Central memory CD4-positive, alpha-beta T cell (primary cell): ENCODE measurements around the gene FAM98C.
"Not testable (repeated sequence)": the region's sequence is repeated elsewhere in the genome, so short reads cannot be mapped to it uniquely, and the experiment has no call there.

Source experiments
- DNase-seq: peaks from one replicate; pipeline ENCODE4 v3.0.0; 2022
- total RNA-seq, 3 experiments: gene quantifications; one replicate each; lab custom pipeline; 2026; lab: John Stamatoyannopoulos, UW

FAM98C gene
- 22.8 to 31.9 (median 26.6) reads per million in 3 experiments for total RNA-seq

DNA sequence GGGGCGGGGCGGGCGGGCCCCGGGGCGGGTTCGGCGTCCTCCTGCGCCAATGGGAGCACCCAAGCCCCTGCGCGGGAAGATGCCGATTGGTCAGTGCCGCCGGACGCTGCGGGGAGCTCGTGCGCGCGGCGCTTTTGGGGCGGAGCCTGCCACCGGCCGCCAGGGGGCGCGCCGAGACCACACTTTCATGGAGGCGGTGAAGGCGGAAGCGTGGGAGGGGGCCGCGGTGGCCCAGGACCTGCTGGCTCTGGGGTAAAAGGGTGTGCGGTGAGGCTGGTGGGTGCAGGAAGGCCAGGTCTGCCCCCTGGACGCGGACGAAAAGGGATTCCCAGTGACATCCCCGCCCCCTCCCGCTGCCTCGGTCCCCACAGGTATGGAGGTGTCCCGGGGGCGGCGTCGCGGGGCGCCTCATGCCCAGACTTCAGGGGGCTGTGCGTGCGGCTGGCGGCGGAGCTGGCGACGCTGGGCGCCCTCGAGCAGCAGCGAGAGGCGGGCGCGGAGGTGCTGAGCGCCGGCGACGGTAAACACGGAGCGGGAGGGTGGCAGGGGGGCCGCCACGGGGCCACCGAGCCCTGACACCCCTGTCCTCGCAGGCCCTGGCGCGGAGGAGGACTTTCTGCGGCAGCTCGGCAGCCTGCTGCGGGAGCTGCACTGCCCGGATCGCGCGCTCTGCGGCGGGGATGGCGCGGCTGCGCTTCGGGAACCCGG is at the start of gene FAM98C:
Gene FAM98C (plus strand): TSS at position 127 of the 708 bp plus-strand sequence. CDS start 61 bp downstream, at position 188.
- DNase-seq = peak; percentile 98

DNA sequence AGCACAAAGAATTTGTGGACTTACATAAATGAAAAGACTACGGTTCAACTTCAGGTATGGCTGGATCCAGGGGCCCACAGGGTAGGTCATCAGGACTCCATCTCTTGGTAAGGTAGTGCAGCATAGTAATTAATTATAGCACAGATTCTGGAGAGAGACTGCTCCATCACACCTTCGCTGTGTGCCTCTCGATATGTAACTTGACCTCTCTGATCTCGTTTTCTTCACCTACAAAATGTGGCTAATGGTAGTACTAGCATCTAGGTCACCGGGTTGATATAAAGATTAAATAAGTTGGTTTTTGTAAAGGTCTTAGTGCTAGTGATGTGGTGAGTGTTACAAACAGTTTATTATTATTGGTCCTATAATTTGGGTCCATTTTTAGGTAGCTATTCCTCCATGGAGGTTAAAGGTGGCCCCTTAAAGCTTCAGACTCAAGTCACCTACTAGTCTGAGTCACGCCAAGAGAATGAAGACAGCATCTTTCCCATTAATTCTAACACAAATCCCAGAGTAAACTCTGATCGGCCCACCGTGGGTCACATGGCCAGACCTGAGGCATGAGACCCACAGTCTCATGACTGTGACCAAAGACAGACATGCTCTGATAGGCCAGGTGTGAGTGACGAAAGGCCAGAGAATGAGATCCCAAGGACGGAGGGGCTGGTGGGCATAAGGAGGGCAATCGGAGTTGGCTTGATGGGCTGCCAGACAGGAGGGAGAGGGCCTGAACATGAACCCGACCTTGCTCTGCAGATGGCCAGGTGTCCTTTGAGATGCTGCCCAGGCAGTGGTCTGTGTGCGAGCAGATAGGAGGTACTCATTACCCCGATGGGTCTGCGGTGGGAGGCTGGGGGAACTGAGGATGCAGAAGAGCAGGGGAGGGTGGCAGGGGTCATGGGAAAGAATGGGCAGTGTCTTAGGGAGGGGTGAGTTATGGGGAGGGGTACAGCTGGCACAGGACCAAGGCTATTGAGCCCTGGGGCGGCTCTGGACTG is 46.9 kb upstream of the FAM98C start:
- no peak for DNase-seq

DNA sequence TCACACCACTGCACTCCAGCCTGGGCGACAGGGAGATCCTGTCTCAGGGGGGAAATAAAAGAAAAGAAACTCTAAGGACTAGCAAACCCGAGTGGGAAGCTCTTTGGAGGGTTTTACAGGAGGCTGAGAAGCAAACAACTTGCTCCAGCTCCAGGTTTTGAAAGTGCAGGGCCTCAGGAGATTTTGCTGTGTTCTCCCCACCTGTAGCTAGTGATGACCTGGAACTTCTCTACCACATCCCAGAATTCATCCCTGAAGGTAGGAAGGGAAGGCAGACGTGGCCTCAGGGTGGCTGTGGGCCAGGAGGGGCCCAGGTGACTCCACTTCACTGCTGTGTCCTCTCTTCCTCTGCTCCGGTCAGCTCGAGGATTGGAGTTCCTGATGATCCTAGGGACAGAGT is 44.8 kb upstream of the FAM98C start:
- DNase-seq = no peak

DNA sequence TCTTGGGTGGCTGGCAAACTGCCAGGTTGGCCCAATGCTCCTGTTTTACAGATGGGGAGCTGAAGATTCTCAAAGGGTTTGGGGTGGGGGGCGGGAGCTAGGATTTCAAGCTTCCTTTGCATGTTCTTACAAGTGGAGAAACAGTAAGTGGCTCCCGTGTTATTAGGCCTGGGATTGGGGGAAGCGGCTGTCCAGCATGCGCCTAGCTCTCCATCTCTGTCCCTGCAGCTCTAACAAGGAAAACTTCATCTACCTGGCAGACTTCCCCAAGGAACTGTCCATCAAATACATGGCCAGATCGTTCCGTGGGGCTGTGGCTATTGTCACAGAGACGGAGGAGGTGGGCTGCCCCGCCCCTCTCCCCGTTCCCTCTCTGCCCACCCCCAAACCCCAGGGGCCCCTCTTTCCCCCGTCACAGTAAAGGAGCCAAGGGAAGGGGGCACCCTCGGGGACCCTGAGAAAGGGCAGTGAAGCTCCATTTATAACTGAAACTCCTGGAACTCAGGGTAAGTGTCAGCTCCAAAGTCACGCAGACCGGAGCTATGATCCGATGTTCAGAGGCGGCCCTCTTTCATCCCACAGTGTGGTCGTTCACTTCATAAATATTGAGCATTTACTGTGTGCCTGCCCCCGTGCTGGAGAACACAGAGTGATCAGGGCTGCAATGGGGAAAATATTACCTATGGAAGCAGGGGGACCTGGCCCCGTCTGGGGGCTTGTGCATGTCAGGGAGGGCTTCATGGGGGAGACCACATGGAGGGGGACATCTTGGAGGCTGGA is 43.5 kb upstream of the FAM98C start:
- DNase-seq = no peak

DNA sequence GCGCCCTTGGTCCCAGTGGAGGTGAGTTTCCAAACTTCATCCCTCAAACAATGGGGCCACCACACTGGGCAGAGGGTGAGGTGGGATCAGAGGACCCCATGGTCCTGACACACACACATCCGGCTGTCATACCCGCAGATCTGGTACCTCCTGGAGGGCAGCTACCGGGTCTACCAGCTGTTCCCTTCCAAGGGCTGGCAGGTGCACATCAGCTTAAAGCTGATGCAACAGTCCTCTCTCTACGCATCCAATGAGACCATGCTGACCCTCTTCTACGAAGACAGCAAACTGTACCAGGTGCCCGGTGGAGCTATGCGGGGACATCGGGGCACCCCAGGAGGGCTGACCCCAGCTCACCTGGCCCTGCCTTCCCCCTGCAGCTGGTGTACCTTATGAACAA is 42.5 kb upstream of the FAM98C start:
- DNase-seq = no peak

DNA sequence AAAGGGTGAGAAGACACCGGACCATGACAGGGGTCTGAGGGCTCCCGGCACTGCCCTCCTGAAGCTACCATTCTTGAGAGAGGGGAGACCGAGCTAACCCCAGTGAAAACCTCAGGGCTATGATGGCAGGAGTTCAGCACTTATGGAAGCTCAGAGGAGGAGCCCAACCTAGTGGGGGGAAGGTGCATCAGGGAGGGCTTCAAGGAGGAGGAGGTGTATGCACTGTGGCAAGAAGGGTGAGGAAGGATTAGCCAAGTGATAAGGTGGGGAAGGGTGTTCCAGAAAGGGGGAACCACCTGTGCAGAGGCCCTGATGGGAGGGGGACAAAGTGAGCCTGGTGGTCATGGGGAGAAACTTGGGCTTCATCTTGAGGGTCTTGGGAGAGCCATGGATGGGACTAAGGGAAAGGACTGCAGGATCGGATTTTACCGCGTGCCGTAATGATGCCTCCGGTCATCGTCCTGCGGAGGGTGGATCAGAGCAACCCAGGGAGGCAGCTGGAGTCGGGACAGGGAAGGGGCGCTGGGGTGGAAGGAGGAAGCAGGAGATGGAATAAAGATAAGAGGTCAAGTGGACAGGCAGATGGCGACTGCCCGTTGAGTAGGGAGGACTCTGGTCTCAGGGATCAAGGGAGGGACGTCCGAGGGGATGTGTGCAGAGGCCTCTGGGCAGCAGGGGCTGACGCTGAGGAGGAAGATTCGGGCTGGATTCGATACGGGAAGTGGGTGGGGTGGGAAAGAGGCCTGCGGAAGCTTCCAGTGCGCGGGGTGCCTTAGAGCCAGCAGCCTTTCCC is 41.9 kb upstream of the FAM98C start:
- no peak for DNase-seq

DNA sequence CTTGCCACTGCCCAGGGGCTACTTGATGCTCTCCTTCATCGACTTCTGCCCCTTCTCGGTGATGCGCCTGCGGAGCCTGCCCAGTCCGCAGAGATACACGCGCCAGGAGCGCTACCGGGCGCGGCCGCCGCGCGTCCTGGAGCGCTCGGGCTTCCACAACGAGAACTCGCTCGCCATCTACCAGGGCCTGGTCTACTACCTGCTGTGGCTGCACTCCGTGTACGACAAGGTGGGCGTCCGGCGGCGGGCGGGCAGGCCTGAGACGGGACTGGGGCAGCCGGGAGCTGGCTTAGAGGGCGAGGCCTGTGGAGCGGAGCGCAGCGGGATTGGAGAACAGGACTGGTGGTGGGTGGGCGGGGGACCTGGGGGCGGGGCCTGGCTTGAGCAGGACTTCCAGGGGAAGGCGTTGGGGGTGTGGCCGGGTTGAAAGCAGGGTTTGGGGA is 41.2 kb upstream of the FAM98C start:
- peak; percentile 39 for DNase-seq

DNA sequence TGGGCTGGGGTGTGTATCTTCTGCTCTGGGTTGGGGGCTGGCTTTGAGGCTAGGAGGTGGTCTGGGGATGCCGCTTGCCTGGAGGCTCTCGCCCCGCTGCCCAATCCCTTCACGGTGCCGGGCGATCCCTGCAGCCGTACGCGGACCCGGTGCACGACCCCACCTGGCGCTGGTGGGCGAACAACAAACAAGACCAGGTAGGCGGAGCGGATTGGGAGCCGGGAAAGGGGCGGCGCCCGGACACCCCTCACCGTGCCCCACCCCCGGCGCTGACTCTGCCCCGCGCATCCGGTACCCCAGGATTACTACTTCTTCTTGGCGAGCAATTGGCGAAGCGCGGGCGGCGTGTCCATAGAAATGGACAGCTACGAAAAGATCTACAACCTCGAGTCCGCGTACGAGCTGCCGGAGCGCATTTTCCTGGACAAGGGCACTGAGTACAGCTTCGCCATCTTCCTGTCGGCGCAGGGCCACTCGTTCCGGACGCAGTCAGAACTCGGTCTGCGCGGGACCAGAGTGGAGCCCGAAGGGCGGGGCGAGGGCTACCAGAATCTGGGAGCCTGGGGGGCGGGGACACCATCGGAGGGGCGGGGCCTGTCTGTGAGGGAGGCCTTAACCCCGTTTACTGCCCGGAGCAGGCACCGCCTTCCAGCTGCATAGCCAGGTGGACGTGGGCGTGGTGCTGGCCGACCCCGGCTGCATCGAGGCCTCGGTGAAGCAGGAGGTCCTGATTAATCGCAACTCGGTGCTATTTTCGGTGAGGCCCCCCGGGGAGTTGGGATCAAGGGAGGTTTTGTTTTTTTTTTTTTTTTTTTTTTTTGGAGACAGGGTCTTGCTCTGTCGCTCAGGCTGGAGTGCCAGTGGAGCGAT is 40.6 kb upstream of the FAM98C start:
- DNase-seq = peak; percentile 39

DNA sequence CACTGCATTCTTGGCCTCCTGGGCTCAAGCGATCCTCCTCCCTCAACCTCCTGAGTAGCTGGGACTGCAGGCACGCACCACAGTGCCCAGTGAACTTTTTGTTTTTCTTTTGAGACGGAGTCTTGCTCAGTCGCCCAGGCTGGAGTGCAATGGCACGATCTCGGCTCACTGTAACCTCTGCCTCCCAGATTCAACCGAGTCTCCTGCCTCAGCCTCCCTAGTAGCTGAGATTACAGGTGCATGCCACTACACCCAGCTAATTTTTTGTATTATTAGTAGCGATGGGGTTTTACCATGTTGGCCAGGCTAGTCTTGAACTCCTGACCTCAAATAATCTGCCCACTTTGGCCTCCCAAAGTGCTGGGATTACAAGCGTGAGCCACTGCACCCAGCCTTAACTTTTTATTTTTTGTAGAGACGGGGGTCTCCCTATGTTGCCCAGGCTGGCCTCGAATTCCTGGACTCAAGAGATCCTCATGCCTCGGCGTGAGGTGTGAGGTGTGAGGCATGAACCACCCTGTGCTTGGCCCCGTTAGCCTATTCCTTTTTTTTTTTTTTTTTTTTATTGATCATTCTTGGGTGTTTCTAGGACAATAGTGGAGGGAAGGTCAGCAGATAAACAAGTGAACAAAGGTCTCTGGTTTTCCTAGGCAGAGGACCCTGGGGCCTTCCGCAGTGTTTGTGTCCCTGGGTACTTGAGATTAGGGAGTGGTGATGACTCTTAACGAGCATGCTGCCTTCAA is 39.8 kb upstream of the FAM98C start:
- not testable (repeated sequence) for DNase-seq

DNA sequence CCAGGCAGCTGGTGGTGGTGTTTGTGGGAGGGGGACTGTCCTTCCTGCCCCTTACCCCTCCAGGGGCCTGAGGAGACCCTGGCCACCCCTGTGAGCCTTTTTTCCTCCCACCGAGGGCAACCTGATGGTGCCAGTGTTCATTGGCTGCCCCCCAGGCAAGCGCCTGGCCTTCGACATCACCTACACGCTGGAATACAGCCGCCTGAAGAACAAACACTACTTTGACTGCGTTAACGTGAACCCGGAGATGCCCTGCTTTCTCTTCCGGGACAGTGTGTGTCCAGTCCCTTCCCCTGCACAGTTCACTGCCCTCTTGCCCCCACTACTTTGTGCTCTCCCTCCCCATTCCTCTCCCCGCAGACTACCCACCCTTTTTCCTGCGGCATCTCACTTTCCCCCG is 35.9 kb upstream of the FAM98C start:
- DNase-seq = no peak

DNA sequence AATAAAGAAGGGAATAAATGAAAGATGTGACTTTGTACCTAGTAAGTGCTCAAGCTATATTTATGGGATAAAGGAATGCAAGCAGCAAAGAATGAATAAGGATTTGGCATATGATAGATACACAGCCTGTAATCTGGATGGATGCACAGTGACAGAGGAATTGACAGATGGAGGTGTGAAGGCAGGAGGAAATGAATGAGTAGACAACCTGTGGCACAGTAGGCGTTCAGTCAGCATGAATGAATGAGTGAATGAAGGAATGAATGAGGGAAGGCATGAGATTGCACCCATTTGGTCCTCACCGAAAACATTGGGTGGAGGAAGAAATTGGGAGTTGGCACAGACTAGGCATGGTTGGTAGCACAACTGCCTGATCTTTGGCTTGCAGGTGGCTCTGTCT is 33.3 kb upstream of the FAM98C start:
- no peak for DNase-seq

DNA sequence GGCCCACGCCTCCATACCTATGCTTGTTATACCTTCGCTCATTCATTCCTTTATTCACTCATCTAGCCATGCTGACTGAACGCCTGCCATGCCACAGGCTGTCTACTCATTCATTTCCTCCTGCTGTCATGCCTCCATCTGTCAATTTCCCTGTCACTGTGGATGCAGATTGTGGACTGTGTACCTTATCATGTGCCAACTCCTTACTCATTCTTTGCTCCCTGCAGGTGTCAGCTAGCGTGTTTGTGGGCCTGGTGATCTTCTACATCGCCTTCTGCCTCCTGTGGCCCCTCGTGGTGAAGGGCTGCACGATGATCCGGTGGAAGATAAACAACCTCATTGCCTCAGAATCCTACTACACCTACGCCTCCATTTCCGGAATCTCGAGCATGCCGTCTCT is 32.6 kb upstream of the FAM98C start:
- DNase-seq = no peak

DNA sequence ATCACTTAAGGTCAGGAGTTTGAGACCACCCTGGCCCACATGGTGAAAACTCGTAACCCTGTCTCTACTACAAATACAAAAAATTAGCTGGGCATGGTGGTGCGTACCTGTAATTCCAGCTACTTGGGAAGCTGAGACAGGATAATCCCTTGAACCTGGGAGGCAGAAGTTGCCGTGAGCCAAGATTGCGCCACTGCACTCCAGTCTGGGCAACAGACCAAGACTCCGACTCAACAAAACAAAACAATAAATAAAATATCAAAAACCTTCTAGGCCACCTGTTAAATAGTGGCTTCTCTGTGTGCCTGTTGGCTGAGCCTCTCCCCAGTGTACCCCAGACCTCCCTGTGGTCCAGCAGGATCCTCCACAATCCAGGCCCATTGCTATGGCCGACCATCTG is 31.8 kb upstream of the FAM98C start:
- no peak for DNase-seq

DNA sequence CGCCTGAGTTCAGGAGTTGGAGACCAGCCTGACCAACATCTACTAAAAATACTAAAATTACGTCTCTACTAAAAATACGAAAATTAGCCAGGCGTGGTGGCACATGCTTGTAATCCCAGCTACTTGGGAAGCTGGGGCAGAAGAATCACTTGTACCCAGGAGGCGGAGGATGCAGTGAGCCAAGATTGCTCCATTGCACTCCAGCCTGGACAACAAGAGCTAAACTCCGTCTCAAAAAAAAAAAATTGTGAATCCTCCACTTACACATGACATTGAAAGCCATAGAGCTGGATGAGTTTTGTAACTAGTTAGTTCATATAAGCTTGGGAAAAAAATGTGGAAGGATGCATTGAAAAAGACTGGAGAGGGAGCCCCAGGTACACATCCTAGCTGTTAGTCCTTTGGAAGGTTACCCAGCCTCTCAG is 29.0 kb upstream of the FAM98C start:
- DNase-seq = no peak

DNA sequence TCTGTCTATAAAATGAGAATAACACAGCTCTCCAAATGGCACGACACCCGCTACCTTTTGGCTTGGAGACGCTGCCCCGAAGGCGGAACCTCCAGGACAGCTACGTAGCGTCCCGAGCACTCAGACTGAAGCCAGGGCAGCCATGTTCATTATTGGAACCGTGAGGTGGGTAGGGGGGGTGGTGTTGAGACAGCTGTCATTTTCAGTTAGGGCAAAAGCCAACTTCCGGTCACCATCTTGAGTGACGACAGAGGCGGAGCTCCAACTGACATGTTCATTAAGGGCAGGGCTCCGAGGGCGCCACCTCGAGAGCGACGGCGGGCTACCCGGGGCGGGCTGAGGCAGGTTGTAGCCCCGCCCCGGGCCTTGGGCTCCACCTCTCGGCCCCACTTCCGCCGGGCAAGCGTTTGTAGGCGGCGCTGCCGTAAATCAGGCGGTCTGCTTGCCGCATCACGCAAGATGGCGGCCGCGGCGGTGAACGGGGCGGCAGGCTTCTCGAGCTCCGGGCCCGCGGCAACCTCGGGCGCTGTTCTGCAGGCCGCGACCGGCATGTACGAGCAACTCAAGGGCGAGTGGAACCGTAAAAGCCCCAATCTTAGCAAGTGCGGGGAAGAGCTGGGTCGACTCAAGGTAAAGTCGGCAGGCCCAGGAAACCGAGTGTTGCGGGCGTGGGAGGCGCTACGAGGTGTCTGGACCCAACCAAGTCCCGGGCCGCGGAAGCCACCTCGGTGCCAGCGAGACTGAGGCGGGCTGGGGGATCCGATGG is 28.4 kb upstream of the FAM98C start, which contains the start of gene PSMD8:
Gene PSMD8 (plus strand): TSS at position 240 of the 766 bp plus-strand sequence. CDS start 31 bp downstream, at position 271.
- DNase-seq = peak; percentile 99

DNA sequence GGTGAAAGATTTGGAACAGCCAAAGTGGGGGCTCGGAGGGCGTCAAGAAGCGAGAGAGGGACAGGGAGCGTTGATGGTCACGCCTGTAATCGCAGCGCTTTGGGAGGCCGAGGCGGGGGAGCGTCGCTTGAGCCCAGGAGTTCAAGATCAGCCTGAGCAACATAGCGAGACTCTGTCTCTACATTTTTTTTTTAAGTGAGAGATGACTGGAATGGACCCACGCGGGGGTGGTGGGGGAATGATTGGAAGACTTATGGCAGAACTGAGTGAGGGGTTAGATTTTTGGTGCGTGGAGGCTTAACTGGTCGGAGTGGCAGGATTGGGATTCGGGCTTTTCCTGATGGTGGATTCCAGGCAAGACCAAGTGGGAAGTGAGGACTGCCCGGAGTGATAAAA is 27.8 kb upstream of the FAM98C start:
- no peak for DNase-seq

DNA sequence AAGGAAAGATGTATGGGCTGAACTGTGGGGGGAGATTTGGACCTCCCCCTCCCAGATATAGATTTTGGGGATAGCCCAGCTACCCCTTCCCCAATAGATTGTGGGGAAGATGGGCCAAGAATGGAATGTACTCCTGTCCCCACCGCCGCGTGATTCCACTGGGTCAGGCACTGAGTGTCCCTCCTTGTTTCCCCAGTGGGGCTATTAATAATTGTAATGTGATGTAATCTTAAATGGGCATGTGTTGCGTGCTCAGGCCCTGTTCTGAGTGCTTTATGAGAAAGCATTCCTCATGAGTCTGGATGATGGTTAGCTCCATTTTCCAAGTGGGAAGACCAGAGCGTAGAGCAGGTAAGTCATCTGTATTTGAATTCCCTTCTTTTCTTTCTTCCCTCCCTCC is 27.1 kb upstream of the FAM98C start:
- DNase-seq = no peak

DNA sequence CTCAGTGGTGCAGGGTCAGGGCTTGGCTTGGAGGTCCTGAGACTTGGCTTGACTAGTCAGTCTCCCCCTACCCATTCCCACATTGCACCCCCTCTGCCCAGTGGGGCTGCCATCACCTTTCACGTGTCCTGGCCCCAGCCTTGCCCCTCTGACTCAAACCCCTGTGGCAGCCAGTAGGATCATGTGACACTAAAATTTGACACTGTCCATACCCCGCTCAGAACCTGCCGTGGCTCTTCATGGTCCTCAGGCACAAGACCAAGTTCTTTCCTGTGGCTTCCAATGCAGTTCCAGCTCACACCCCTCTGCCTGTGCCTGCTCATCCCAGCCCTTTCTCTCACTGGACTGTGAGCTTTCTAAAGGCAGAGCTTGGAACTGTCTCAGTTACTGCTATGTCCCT is 26.3 kb upstream of the FAM98C start:
- DNase-seq = no peak

DNA sequence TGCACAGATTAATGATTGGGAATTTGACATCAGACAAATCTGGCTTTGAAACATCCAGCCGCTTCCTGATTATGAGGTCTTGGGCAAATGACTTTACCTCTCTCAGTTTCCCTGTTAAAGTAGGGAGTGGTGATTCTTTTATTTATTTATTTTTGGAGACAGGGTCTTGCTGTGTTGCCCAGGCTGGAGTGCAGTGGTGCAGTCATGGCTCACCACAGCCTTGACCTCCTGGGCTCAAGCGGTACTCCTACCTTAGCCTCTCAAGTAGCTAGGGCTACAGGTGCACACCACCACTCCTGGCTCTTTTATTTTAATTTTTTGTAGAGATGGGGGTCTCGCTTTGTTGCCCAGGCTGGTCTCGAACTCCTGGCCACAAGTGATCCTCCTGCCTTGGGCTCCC is 25.8 kb upstream of the FAM98C start:
- no peak for DNase-seq
